Lung microvascular endothelial cell (primary cell): Measurements from ENCODE around the gene COL6A3. TPM values are rescaled to one million over a fixed set of nuclear protein-coding genes. Genes with fewer than 3 reads are reported as not detected.

ENCODE experiments used
- DNase-seq, 2 donors: peaks; one replicate each; pipeline versions ENCODE4 v3.0.0 to v3.0.0-alpha.2; 2010; ENCODE audit warnings: low read depth in 2 of 2
- total RNA-seq: library from RNA; depleted of rRNA; stranded (reverse); fragments of >200 nt; gene quantifications from 2 replicates; pipeline ENCODE4 v1.2.1, GENCODE V29; 2014

COL6A3 gene
- total RNA-seq, 1 donor from 2014 or later, result 1.8 TPM

GRCh38 chr2:237297421-237298150, 116.4 kb downstream of the COL6A3 start:
- no peak for DNase-seq

DNA sequence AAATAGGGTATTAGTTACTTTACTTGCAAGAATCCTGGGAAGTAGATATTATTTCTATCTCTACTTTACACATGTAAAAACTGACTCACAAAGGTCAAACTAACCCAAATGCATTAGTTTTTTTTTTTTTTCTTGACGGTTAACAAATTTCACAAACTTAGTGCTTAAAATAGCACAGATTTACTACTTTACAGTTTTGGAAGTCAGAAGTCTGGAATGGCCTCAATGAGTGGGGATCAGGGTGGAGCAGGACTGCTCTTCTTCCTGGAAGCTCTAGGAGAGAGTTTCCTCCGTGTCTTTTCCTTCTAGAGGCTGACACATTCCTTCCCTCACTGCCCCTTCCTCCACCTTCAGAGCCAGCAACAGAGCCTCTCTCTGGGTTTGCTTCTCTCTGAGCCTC, 117.2 kb downstream of the COL6A3 start:
- no peak for DNase-seq

DNA sequence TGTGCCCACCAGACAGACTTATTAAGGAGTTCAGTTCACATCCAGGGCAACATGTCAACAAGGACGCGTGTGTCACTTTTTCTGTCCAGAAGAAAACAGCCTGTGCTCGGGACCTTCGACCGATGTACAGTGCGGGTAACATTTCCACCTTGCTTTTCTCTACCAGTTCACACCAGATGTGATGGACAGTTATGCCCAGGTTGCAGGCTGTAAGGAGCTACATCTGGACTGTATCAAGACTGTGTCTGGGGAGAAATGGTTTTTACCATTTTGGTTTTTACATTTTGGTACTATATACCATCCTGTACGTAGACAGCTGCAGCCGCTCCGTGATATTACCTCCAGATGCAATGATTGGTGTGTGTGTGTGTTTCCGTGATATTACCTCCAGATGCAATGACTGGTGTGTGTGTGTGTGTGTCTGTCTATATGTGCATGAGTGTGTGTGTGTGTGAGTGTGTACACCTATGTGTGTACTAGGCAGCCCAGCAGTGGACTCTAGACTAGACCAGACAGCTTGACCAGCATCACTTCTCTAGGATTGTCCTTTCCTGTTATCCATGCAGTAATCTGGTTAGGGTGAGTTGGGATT, 118.0 kb downstream of the COL6A3 start:
- no peak for DNase-seq

DNA sequence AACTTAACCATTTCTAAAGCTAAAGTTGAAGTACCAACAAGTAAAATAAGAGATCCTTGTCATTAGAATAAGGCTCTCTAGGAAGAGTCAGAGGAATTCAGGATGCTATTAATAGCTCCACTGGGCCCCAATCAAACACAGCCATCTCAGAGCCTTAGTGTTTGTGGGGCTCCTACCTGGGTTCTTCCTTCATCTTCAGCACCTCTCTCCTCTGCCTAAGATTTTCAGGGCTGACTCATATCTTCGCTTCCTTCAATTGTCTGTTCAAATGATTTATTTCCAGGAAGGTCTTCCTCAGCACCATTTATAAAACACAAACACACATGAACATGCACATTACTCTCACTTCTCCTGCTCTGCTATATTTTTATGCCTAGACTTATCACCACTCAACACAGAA, 119.5 kb downstream of the COL6A3 start:
- peak in 1 of 2 donors; percentile 78 for DNase-seq

- DNase-seq, result no peak
Measured at GRCh38 chr2:237293978-237294377, 120.0 kb downstream of the COL6A3 start.

DNA sequence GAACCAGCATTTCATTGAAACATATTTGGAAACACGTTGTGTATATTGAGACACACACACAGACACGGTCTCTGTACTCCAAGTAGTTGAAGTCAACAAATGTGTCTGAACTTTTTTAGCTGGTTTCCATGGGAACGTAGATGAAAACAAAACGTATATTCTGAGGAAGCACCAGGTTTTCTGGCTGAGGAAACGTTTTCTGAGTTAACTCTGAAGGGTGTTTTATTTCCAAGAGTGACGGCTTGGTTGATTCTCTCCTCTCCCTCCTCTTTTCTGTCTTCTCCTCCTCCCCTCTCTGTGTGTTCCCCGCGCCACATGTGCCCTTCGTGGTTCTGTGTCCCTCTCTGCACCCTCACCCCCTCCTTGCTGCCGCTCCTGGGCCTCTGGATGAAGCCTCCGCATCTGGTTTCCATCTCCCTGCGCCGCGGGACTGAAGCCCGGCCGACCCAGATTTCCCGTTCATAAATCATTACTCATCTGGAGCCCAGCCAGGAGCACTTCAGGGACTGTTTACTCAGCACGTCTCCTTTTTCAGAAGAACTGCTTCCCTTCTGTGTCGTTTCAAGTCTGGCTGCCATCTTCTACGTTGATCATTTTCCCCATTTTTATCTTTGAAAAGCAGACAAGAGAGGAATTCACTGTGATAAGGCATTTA, 122.7 kb downstream of the COL6A3 start:
- peak; percentile 90 to 99 for DNase-seq

- no peak for DNase-seq
Measured at GRCh38 chr2:237290261-237290660, 123.7 kb downstream of the COL6A3 start.

DNA sequence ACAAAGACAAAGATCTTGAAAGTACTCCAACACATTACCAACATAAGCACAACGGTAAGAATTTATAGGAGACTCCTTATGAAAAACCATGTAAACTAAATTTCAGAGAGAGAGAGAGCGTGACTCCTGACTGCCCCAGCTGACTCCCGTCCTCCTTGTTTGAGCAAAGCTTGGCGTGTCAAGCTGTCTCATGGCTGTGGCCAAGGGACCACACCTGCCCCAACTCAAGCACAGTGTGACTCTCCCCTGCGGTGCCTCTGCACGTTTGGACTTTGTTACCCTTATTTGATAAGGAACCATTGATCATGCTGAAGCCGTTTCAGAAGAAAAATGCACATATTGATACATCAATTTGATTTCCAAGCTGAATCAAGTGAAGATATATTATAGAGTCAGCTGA, 124.8 kb downstream of the COL6A3 start:
- DNase-seq, result no peak

GRCh38 chr2:237287872-237288271, 126.1 kb downstream of the COL6A3 start:
- no peak for DNase-seq

DNA sequence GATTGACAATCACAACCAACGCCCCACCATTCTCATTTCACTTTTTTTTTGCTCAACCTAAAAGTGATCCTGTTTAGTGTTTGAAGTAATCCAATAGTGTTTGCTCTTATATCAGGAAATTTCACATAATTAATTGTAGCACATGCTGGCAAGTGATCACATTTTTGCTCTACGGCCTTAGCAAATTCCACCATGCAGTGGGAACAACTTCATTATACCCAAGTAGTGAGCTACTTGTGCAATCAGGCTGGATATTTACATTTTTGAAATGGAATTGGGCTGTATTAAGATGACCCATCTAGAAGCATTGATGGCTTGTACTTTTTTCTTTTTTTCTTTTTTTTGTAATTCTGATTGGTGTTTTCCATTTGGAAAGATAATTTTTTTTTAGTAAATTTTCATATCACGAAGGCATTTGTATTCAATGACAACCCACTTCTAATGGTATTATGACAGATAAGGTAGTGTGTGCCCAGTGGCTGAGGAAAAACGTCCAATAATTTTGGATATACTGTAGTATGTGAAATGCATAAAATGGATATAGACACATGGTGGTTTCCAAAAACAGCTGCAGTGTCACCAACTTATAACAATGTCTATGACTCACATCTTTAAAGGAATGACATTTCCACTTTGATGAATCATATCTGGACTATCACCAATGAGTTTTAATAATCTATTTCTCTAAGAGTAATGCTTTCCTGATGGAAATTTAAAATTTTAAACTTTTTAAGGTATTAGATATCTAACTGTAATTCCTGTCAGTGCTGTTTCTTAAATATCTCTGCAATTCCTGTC, 130.6 kb downstream of the COL6A3 start:
- DNase-seq, result peak in 1 of 2 donors; percentile 77

DNA sequence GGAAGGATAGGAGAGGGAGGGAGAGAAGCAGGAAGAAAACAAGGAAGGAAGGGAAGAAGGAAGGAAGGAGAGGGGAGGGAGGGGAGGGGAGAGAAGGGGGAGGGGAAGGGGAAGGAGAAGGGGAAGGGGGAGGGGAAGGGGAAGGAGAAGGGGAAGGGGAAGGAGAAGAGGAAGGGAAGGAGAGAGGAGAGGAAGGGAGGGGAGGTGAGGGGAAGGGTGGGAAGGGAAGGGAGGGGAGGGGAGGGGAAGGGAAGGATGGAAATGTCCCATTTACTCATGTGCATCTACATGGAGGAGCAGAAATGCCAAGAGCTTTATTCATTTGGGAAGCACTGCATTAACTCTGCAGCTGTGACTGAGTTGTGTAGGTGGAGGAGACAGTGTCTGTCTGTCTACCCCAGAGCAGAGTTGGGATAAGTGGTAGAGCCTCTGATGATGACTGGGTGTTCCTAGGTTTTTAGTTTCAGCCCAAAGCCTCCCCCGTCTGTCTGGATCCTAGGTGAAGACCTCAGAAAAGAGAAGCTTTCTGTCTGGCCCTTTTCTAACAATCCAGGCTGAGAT, 131.3 kb downstream of the COL6A3 start:
- no peak for DNase-seq

GRCh38 chr2:237281836-237282306, 132.1 kb downstream of the COL6A3 start:
- DNase-seq, result peak in 1 of 2 donors; percentile 54

GRCh38 chr2:237280939-237281338, 133.0 kb downstream of the COL6A3 start:
- DNase-seq, result no peak

GRCh38 chr2:237280229-237280628, 133.7 kb downstream of the COL6A3 start:
- peak in 1 of 2 donors; percentile 93 for DNase-seq

DNA sequence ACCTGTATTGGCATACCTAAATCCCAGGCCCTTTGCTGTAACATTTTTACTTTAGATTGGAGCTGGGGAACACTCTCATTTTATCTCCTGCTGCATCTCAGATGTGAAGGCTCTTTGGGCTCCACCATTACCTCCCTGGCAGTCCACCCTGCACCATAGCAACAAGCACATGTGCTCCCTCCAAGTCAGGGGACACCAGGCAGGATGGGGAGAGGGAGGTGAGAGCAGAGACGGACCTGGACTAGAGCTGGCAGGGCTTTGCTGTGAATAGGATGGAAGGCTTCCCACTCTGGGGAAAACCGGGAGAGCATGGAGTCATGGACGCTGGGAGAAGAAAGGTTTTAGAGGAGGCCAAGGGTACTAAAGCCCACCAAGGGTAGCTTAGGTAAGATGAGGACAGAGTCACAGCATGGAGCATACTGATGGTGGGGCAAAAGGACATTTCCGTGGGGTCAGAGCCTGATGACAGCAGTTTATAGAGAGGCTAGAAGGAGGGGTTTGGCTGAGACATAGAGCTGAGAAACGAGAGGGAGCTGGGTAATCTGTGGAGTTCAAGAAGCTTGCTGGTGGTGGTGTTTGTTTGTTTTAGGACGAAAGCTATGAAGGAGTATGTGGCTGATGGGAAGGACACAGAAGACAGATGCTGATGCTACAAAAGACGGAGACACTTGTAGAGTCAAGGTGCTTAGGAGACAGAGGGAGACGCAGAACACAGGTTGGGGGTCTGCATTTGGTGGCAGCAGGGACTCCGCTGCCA, 134.8 kb downstream of the COL6A3 start:
- DNase-seq, result no peak

DNA sequence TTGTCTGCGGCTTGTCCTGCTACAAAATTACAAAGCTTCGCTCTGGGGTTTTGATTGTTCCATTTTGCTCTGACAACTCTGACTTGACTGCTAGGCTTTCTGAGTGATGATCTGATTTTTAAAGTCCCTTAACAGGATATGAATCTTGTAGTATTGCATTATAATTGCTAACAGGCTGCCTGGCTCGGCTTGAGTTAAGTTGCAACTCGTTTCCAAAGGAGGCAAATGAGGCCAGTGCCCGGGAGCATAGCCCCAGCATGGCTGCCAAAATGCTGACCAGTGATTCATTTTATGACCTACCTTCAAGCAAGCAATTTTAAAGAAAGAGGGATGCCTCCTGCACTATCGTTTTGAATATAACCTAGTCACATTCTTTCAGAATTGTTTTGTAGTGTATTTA, 135.4 kb downstream of the COL6A3 start:
- no peak for DNase-seq

DNA sequence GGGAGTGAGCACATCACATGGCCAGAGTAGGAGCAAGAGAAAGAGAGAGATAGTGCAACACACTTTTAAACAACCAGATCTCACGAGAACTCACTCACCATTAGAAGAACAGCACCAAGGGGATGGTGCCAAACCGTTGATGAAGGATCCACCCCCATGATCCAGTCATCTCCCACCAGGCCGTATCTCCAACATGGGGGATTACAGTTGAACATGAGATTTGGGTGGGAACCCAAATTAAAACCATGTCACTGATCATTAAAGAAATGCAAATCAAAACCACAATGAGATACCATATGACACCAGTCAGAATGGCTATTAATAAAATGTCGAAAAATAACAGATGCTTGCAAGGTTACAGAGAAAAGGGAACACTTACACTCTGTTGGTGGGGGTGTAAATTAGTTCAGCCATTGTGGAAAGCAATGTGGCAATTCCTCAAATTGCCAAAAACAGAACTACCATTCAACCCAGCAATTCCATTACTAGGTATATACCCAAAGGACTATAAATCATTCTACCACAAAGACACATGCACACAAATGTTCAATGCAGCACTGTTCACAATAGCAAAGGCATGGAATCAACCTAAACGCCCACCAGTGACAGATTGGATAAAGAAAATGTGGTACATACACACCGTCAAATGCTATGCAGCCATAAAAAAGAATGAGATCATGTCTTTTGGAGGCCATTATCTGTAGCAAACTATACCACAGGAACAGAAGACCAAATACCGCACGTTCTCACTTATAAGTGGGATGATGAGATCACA, 137.1 kb downstream of the COL6A3 start:
- DNase-seq, result no peak
